Effector memory CD4-positive, alpha-beta T cell (primary cell): ENCODE measurements around the gene SLK.

Experiments
- DNase-seq, 3 donors: peaks; one replicate each; pipeline ENCODE4 v3.0.0-alpha.2; 2020
- H3K27ac ChIP-seq: 2 replicates; pipeline ENCODE4 v1.7.0; 2013; ENCODE audit warnings: mild to moderate bottlenecking, low read length, moderate library complexity; ENCODE audit not compliant: insufficient read depth, poor library complexity, severe bottlenecking
- H3K27me3 ChIP-seq: replicated peaks from 2 replicates; pipeline ENCODE4 v1.7.0; 2013; ENCODE audit warnings: mild to moderate bottlenecking, low read length; ENCODE audit not compliant: insufficient read depth, control insufficient read depth, poor library complexity, severe bottlenecking
- H3K36me3 ChIP-seq: 2 replicates; pipeline ENCODE4 v1.7.0; 2013; ENCODE audit warnings: mild to moderate bottlenecking, low read length, moderate library complexity; ENCODE audit not compliant: control insufficient read depth, insufficient read depth
- H3K4me1 ChIP-seq: 2 replicates; pipeline ENCODE4 v1.7.0; 2013; ENCODE audit warnings: low read length, mild to moderate bottlenecking; ENCODE audit not compliant: control insufficient read depth, insufficient read depth, poor library complexity, severe bottlenecking
- H3K4me3 ChIP-seq: 2 replicates; pipeline ENCODE4 v1.7.0; 2013; ENCODE audit warnings: low read length, low read depth, mild to moderate bottlenecking; ENCODE audit not compliant: insufficient read depth, poor library complexity, severe bottlenecking
- H3K9me3 ChIP-seq: 2 replicates; pipeline ENCODE4 v1.7.0; 2013; ENCODE audit warnings: mild to moderate bottlenecking, low read length, moderate library complexity; ENCODE audit not compliant: control insufficient read depth

SLK gene

DNA sequence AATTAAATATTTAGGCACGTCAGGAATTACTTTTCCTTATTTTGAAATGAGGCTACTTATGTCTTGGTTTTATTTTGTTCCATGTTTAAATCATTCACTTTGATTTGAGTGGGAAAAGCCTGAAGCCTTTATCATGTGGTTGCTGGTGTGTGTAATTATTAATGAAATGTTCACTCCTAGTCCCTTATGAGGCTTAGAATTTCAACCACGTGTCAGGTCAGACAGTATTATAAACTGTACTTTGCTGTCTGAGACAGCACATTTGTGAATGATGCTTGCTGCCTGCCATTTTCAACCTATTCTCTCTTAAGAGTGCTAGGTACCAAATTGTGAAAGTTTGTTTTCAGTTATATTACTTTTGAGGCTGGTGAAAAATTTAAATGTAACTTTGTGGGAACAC lies 59.8 kb downstream of the SLK start:
- Histone ChIP-seq H3K27me3 (no peaks in the 10 kb centered on the region), H3K4me1 (no peaks in the 10 kb centered on the region), H3K36me3 (peaks cover 40% of the 10 kb centered on the region), H3K4me3 (no peak overlapping the region), H3K9me3 (no peaks in the 10 kb centered on the region), H3K27ac (no peak overlapping the region)
- no peak for DNase-seq

DNA sequence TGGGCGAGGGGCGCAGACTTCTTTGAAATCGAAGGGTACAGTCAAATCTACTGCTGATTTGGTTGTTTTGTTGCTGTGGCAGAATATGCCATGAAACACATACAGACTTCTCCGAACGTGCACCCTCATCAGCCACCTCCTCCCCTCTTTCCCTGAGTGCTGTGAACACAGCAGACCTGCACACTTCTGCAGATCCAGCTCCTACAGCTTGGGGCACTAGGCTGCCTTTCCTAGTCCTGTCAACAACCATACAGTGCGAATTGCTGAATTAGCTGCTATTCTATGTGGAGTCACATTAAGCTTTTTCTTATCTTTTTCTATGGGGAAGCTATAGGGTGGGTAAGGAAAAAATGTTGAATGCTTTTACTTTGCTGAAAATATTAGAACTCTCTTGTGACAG lies 61.2 kb downstream of the SLK start:
- Histone ChIP-seq H3K4me3 (no peak overlapping the region), H3K36me3 (peaks cover 31% of the 10 kb centered on the region), H3K27me3 (no peaks in the 10 kb centered on the region), H3K4me1 (no peaks in the 10 kb centered on the region), H3K27ac (no peak overlapping the region), H3K9me3 (no peaks in the 10 kb centered on the region)
- no peak for DNase-seq

DNA sequence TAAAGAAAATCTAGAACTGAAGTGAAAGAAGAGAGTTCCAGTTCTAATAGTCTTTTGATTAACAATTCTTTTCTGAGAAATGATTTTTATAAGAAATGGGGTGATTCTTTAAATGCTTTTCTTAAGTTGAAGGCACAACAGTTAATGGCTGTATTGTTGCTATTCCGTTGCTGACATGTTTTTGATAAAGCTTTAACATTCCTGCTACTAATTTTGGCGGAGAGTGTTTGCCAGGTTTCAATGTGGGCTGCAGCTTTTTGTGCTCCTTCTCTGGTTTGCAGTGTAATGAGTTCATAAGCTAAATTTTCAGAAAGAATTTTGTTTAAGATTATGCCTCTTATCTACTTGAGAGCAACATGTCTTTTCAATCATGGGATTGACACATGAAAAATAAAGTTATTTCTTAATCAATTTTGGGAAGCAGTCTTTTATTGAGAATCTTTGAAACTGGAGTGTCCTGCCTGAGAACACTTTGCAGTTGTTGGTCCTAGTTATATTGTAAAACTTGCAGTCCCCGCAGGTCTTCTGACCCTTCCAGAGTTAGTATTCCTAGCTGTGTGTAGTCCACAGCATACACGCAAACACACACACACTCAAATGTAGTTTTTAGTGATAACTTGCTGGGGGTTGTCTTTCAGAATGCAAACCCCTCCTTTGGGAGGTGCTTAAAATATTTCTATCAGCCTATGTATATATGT lies 62.0 kb downstream of the SLK start:
- Histone ChIP-seq H3K4me3 (no peak overlapping the region), H3K9me3 (no peaks in the 10 kb centered on the region), H3K4me1 (no peaks in the 10 kb centered on the region), H3K36me3 (peaks cover 23% of the 10 kb centered on the region), H3K27ac (no peak overlapping the region), H3K27me3 (no peaks in the 10 kb centered on the region)
- no peak for DNase-seq

DNA sequence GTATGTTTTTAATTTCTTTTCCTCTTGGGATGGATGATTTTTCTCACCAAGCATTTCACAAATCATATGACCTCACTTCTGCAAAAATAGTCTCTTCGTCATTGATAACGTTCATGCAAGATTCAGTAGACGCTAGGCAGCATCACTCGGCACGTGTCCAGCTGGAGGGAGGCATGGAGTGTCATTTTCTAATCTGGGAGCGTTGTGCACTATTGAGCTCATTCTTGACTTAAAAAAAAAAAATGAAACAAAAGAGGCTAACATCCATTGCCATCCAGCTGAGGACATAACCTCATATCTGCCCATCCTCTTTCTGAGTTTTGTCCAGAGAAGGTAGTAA lies 62.6 kb downstream of the SLK start:
- Histone ChIP-seq H3K27ac (no peak overlapping the region), H3K36me3 (peaks cover 17% of the 10 kb centered on the region)

DNA sequence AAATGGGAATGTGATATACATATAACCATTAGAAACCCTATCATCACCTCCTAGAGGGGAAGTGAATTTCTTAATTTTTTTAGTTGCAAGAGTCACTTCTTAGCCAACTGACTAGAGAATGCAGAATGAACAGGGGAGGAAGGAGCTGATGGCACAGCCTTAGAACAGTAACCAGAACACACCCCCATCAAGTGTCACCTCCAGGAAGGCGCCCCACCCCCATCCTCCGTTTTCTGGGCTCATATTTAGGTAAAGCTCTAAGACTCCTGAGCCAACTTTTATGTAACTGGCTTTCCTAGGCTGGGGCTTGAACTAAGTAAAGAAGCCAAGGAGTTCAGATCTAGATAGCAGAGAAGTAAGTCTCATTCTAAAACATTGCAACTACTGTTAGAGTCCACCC lies 64.7 kb downstream of the SLK start:
- Histone ChIP-seq H3K36me3 (peaks cover 5% of the 10 kb centered on the region), H3K4me3 (no peak overlapping the region), H3K9me3 (no peaks in the 10 kb centered on the region), H3K27ac (no peak overlapping the region), H3K4me1 (no peaks in the 10 kb centered on the region), H3K27me3 (no peaks in the 10 kb centered on the region)
- no peak for DNase-seq

More for the DNA sequence above, 62.6 kb downstream of the SLK start:
- no peak overlapping the region for H3K4me3 ChIP-seq
- DNase-seq = no peak
- no peaks in the 10 kb centered on the region for H3K4me1 ChIP-seq
- no peaks in the 10 kb centered on the region for H3K9me3 ChIP-seq
- H3K27me3 ChIP-seq = no peaks in the 10 kb centered on the region

DNA sequence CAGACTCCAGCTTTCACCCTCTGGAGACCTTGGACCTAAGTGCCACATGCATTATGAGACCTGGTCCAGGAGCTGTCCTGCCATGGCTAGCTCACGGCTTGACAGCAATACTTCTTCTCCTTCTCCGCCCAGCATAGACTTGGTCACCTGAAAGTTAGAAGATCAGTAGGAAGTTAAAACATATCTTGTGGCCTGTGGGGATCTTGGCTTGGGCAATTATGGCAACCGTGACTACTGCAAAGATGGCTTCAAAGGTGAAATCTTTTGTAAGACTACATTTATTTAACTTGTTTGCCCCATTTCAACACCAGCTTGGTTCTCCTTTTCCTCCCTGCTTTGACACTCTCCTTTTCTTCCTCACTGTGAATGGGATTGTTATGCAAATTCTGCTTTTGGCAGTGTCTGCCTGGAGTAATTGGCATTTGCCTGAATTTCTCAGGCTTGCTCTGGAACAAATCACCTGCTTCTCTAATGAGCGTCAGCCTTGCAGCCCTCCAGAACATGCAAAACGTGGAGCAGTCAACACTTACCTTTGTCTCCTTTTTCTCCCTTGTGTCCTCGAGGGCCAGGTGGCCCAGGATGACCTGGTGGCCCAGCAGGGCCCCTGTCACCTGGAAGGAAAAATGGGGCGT lies 65.3 kb downstream of the SLK start:
- H3K27me3 ChIP-seq = no peaks in the 10 kb centered on the region
- no peaks in the 10 kb centered on the region for H3K4me1 ChIP-seq
- H3K4me3 ChIP-seq = no peak overlapping the region
- H3K9me3 ChIP-seq = no peaks in the 10 kb centered on the region
- H3K36me3 ChIP-seq = peaks cover 5% of the 10 kb centered on the region
- no peak overlapping the region for H3K27ac ChIP-seq
- DNase-seq = no peak

DNA sequence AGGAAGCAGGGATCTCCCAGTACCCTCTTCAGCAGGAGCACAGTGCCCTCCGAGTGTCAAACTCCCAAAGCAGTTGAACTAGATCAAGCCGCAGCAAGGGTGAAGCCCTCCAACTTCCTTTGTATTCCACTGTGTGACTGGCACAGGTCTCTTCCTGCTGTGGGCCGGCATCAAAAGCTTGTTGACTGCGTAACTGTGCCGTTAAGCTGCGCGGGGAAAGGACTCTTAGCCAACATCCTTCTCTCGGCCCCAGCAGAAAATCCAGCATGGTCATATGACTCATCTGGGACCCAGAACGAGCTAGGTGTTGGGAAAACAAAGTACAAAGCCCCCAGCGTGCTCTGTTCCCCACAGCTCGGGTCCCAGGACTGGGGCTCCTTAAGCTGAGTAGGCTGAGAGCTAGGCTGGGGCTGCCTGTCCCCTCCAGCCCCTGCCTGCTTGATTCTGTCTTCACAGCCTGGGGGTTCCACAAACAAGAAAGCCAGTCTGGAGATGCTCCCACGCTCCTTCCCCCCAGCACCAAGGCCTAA lies 66.5 kb downstream of the SLK start:
- no peaks in the 10 kb centered on the region for H3K9me3 ChIP-seq
- H3K4me3 ChIP-seq = no peak overlapping the region
- no peaks in the 10 kb centered on the region for H3K4me1 ChIP-seq
- no peak for DNase-seq
- no peak overlapping the region for H3K27ac ChIP-seq
- H3K27me3 ChIP-seq = no peaks in the 10 kb centered on the region
- H3K36me3 ChIP-seq = peaks cover 5% of the 10 kb centered on the region

DNA sequence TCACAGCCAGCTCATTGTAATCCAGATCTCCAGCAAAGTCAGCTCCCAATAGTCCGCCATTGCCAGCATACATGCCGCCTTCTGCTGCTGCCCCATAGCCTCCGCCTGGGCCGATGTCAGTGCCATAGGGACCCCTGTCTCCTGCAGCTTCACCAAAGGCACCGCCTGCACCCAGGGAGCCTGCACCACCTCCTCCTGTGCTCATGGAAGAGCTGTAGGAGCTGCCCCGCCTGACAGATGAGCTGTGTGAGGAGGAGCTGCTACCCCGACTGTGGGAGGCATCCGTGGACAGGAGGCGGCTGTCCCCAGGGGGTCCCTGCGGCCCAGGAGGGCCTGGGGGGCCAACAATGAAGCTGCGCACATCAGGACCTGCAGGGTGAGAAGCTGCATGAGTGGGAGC lies 67.0 kb downstream of the SLK start:
- Histone ChIP-seq H3K27ac (no peak overlapping the region), H3K9me3 (no peaks in the 10 kb centered on the region), H3K4me1 (no peaks in the 10 kb centered on the region), H3K4me3 (no peak overlapping the region), H3K36me3 (peaks cover 5% of the 10 kb centered on the region), H3K27me3 (no peaks in the 10 kb centered on the region)
- DNase-seq = no peak

DNA sequence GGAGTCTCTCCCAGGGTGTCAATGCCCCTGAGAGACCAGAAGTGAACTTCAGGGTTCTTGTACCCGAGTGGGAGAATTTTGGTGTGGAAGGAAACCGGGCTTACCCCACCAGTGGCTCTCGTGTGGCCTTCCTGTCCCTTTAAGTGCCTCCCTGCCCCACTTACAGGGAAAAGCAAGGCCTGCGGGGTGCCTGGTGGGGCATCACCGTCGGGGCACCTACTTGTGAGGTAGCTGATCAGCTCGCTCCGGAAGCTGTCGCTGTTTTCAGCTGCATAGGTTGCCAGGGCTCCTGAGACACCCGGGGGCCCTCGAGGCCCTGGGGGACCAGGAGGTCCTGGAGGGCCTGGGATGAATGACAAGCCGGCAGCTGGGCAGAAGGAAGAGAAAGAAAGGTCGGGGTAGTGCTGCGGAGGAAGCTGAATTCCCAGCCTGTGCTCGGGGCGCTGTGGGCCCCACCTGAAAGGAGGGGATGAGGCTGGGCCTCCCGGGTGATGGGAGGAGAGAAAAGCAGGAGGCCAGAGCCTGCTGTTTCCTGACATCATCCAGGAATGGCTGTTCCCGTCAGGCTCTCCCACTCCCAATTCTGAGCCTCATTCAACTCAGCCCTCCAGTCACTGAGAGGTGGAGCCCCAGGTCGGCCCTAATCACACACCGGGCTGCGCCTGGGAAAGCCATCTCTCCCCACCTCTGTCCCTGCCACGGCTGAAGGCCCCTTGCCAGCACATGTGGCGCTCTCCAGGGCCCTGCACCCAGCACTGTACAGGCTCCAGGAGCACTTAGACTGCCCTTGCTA lies 67.7 kb downstream of the SLK start:
- Histone ChIP-seq H3K4me3 (no peak overlapping the region), H3K4me1 (no peaks in the 10 kb centered on the region), H3K27me3 (no peaks in the 10 kb centered on the region), H3K27ac (no peak overlapping the region), H3K9me3 (no peaks in the 10 kb centered on the region), H3K36me3 (peaks cover 5% of the 10 kb centered on the region)
- DNase-seq = no peak
